ENCODE results near the gene ECT2L. TPM values are rescaled to one million over a fixed set of nuclear protein-coding genes. Genes with fewer than 3 reads are reported as not detected.

The ECT2L gene
- total and polyA plus RNA-seq, 9 donors = 0.05 to 6.8 (median 0.17) TPM

DNA sequence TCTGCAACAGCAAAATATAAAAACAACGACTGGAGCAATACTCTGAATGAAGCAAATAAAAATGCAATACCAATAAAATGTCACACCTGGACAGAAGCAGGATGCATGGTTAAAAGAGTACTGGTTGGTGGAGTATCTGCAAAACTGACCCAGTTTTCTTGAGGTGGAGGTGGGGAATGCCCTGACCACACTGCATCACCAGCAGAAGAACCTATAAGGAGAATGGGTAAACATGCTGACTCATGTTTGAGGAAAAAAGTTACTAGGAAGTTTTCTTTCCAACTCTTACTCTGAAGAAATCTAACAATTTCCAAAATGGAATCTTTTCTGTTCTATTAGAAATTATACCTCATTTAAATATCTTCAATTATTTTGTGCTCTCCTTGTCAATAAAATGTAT is 148.5 kb downstream of the ECT2L start:
- 60 to 79% (median 77%) methylated on average over 1 of the region's 1 CpG for WGBS, 3 donors
- TF ChIP-seq POLR2A (IDR thresholded peaks at IDR 0.05) (no peak), EP300 (IDR thresholded peaks at IDR 0.05) (no peak)
- TF ChIP-seq, protein P1, sequence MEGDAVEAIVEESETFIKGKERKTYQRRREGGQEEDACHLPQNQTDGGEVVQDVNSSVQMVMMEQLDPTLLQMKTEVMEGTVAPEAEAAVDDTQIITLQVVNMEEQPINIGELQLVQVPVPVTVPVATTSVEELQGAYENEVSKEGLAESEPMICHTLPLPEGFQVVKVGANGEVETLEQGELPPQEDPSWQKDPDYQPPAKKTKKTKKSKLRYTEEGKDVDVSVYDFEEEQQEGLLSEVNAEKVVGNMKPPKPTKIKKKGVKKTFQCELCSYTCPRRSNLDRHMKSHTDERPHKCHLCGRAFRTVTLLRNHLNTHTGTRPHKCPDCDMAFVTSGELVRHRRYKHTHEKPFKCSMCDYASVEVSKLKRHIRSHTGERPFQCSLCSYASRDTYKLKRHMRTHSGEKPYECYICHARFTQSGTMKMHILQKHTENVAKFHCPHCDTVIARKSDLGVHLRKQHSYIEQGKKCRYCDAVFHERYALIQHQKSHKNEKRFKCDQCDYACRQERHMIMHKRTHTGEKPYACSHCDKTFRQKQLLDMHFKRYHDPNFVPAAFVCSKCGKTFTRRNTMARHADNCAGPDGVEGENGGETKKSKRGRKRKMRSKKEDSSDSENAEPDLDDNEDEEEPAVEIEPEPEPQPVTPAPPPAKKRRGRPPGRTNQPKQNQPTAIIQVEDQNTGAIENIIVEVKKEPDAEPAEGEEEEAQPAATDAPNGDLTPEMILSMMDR (IDR thresholded peaks at IDR 0.05) = no peak
- peaks cover under 1% of the 10 kb centered on the region for H3K4me1 ChIP-seq (ENCODE audit: insufficient read depth)
- no peaks in the 10 kb centered on the region for H3K36me3 ChIP-seq
- H3K9me3 ChIP-seq = no peaks in the 10 kb centered on the region
- no peak overlapping the region for H3K27ac ChIP-seq
- DNase-seq = no peak
- no peaks in the 10 kb centered on the region for H3K27me3 ChIP-seq
- no peak overlapping the region for H3K4me3 ChIP-seq
- intact Hi-C loops (cut with DNase I) = loop anchor here in 1 of 4 donors (10.0 kb wide), 1 partner anchor 80 kb away; the partner anchor contains the start of gene ABRACL

DNA sequence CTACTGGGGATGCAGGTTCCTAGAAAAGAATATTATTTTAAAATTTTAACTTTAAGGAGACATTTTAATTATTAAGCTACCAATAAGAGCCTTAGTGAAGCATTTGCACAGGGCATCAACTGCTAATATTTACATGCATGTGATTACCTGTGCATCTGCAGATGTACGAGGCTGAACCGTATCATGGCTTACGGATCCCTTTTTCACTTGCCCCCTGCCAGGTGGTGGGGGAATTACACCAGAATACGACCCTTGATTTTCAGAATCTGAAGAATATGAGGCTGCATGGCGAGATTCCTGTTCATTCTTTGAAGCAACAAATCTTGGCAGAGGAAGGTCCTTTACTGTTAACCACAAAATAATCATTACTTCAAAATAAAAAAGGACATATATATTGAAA is 149.5 kb downstream of the ECT2L start:
- TF ChIP-seq EP300 (IDR thresholded peaks at IDR 0.05) (no peak), POLR2A (IDR thresholded peaks at IDR 0.05) (no peak)
- TF ChIP-seq, protein P1 (IDR thresholded peaks at IDR 0.05) = no peak
- Histone ChIP-seq H3K36me3 (no peaks in the 10 kb centered on the region), H3K4me3 (no peak overlapping the region), H3K9me3 (no peaks in the 10 kb centered on the region), H3K27ac (no peak overlapping the region), H3K27me3 (no peaks in the 10 kb centered on the region), H3K4me1 (ENCODE audit: insufficient read depth) (peaks cover 1% of the 10 kb centered on the region)
- intact Hi-C loops (cut with DNase I) = loop anchor here in 1 of 4 donors (10.0 kb wide), 1 partner anchor 79 kb away; the partner anchor contains the start of gene ABRACL
- no peak for DNase-seq
- 94 to 99% (median 96%) methylated on average over 5 of the region's 5 CpGs for WGBS, 3 donors

DNA sequence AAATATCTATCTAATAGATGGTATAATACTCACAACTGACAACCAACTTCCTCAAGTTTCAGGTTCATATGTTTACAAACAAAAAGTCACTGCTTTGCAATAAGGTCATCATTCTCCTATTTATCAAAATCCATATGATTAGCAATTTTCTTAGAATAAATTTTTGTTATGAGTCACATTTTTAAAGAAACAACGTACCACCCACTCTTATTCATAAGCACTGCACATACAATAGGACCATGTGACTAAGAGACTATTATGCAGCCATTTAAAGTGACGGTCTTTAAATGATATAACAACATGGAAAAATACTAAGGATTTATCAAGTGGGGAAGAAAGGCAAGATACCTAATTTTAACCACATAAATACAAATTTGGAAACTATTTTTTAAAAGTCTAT is 152.1 kb downstream of the ECT2L start:
- Histone ChIP-seq H3K9me3 (no peaks in the 10 kb centered on the region), H3K4me3 (no peak overlapping the region), H3K36me3 (no peaks in the 10 kb centered on the region), H3K27ac (no peak overlapping the region), H3K4me1 (ENCODE audit: insufficient read depth) (peaks cover 1% of the 10 kb centered on the region), H3K27me3 (no peaks in the 10 kb centered on the region)
- DNase-seq = no peak
- 86 to 93% (median 88%) methylated on average over 2 of the region's 2 CpGs for WGBS, 3 donors
- intact Hi-C loops (cut with DNase I) = loop anchor here in 1 of 4 donors (10.0 kb wide), 1 partner anchor 77 kb away; the partner anchor contains the start of gene ABRACL
- TF ChIP-seq EP300 (IDR thresholded peaks at IDR 0.05) (no peak), POLR2A (IDR thresholded peaks at IDR 0.05) (no peak)
- TF ChIP-seq, protein P1 (IDR thresholded peaks at IDR 0.05) = no peak

DNA sequence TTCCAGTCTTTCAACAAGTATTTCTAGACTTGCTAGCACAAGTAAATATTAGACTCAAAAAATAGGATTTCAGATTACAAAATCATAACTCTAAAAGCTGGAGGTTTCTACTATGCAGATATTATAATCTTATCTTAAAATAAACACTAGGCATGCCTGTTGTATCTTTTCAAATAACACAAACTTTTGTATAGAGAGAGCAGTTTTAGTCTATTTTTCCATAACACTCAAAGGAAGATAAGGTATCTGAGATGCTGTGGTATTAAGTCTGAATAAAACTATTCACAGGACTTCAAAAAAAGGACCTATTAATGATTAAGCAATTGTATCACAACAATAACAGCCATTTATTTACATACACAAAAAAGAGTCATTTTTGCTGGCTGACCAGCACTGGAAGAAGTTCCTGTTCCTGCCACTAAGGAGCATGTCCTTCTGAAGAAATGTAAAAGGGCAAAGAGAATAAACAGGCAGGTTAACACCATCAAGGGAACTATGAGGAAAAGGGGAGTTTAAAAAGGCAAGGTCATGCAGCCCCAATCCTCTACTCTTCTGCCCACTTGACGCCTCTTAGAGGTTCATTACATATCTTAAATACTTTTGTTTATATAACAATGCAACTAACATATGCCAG is 152.8 kb downstream of the ECT2L start:
- intact Hi-C loops (cut with DNase I) = loop anchor here in 1 of 4 donors (10.0 kb wide), 1 partner anchor 76 kb away; the partner anchor contains the start of gene ABRACL
- H3K4me1 ChIP-seq (ENCODE audit: insufficient read depth) = peaks cover 1% of the 10 kb centered on the region
- no peaks in the 10 kb centered on the region for H3K36me3 ChIP-seq
- no peaks in the 10 kb centered on the region for H3K27me3 ChIP-seq
- no peak for DNase-seq
- WGBS, 3 donors = 50 to 67% (median 56%) methylated on average over 1 of the region's 1 CpG
- no peak overlapping the region for H3K27ac ChIP-seq
- TF ChIP-seq, protein P1 (IDR thresholded peaks at IDR 0.05) = no peak
- no peak for TF ChIP-seq EP300 (IDR thresholded peaks at IDR 0.05)
- no peak for TF ChIP-seq POLR2A (IDR thresholded peaks at IDR 0.05)
- no peak overlapping the region for H3K4me3 ChIP-seq
- no peaks in the 10 kb centered on the region for H3K9me3 ChIP-seq

All from ovary (tissue), 9 donors.